GM23338 (cell line): ENCODE results near the gene OR1C1. TPM values are rescaled to one million over a fixed set of nuclear protein-coding genes. Genes with fewer than 3 reads are reported as not detected.
"Not testable (repeated sequence)": the region's sequence is repeated elsewhere in the genome, so short reads cannot be mapped to it uniquely, and the experiment has no call there.

Experiments
- ATAC-seq: fragments of 200-7000 bp; cut with Tn5 transposase; 3 replicates; pipeline ENCODE4 v1.9.1; 2020
- DNase-seq: peaks from one replicate; pipeline ENCODE4 v3.0.0-alpha.2; 2015; ENCODE audit warnings: low spot score
- H2AFZ ChIP-seq: fragments of 200-600 bp; sonication (generic); 2 replicates; pipeline ENCODE4 v1.8.0; 2016; ENCODE audit warnings: antibody characterized with exemption, mild to moderate bottlenecking, moderate library complexity
- H3F3A ChIP-seq: fragments of 200-600 bp; sonication (generic); replicated peaks from 2 replicates; pipeline ENCODE4 v1.8.0; 2017; ENCODE audit warnings: antibody characterized with exemption, mixed run types, low read depth
- H3K27ac ChIP-seq: fragments of 200-600 bp; sonication (generic); 2 replicates; pipeline ENCODE4 v1.6.1; 2016; ENCODE audit warnings: low read depth
- H3K27me3 ChIP-seq: fragments of 200-600 bp; sonication (generic); 2 replicates; pipeline ENCODE4 v1.8.0; 2016; ENCODE audit warnings: mild to moderate bottlenecking, mixed run types, moderate library complexity; ENCODE audit not compliant: insufficient read depth
- H3K36me3 ChIP-seq: fragments of 200-600 bp; sonication (generic); 2 replicates; pipeline ENCODE4 v1.8.0; 2016; ENCODE audit warnings: mild to moderate bottlenecking; ENCODE audit not compliant: insufficient read depth
- H3K4me1 ChIP-seq: fragments of 200-600 bp; sonication (generic); 2 replicates; pipeline ENCODE4 v1.8.0; 2016; ENCODE audit warnings: mild to moderate bottlenecking, moderate library complexity; ENCODE audit not compliant: insufficient read depth
- H3K4me2 ChIP-seq: fragments of 200-600 bp; sonication (generic); 2 replicates; pipeline ENCODE4 v1.7.1; 2017; ENCODE audit warnings: mixed run types
- H3K4me3 ChIP-seq: fragments of 200-600 bp; sonication (generic); 2 replicates; pipeline ENCODE4 v1.6.1; 2016; ENCODE audit warnings: mixed run types
- H3K79me2 ChIP-seq: fragments of 200-600 bp; sonication (generic); replicated peaks from 2 replicates; pipeline ENCODE4 v1.8.0; 2017; ENCODE audit warnings: mild to moderate bottlenecking; ENCODE audit not compliant: insufficient read depth
- H3K9me2 ChIP-seq: fragments of 200-600 bp; sonication (generic); 2 replicates; pipeline ENCODE4 v1.8.0; 2017; ENCODE audit not compliant: insufficient read depth
- H4K20me1 ChIP-seq: fragments of 200-600 bp; sonication (generic); replicated peaks from 2 replicates; pipeline ENCODE4 v1.8.0; 2017; ENCODE audit warnings: mild to moderate bottlenecking; ENCODE audit not compliant: insufficient read depth
- H3K27ac Mint-ChIP-seq: 2 replicates; pipeline ENCODE4 v1.8.0; 2020; ENCODE audit warnings: inconsistent platforms, mild to moderate bottlenecking, moderate library complexity, mixed read lengths
- H3K27me3 Mint-ChIP-seq: 3 replicates; pipeline ENCODE4 v1.8.0; 2022; ENCODE audit warnings: low read depth, mild to moderate bottlenecking, moderate library complexity, mixed read lengths, inconsistent platforms; ENCODE audit not compliant: insufficient read depth, poor library complexity
- H3K36me3 Mint-ChIP-seq: 3 replicates; pipeline ENCODE4 v1.8.0; 2021; ENCODE audit warnings: low read depth, mild to moderate bottlenecking, inconsistent platforms, moderate library complexity, mixed read lengths
- H3K4me1 Mint-ChIP-seq: 3 replicates; pipeline ENCODE4 v1.8.0; 2020; ENCODE audit warnings: mild to moderate bottlenecking, inconsistent platforms, mixed read lengths
- H3K4me3 Mint-ChIP-seq: 3 replicates; pipeline ENCODE4 v1.8.0; 2021; ENCODE audit warnings: moderate library complexity, mild to moderate bottlenecking, inconsistent platforms, mixed read lengths
- H3K9me3 Mint-ChIP-seq: 3 replicates; pipeline ENCODE4 v1.8.0; 2020; ENCODE audit warnings: moderate library complexity, mild to moderate bottlenecking, inconsistent platforms, mixed read lengths
- CREB1 ChIP-seq: fragments of 250-450 bp; sonication (Bioruptor Pico); IDR thresholded peaks from 2 replicates; pipeline ENCODE4 v1.5.0; 2020; ENCODE audit warnings: low read depth, mild to moderate bottlenecking, moderate library complexity
- EZH2phosphoT487 ChIP-seq: fragments of 200-600 bp; sonication (generic); IDR thresholded peaks from one replicate; pipeline ENCODE4 v1.8.1; 2018; ENCODE audit warnings: antibody characterized with exemption; ENCODE audit not compliant: unreplicated experiment
- ZNF114 ChIP-seq: fragments of 250-450 bp; sonication (Bioruptor Pico); IDR thresholded peaks from 2 replicates; pipeline ENCODE4 v1.5.0; 2020; ENCODE audit warnings: mild to moderate bottlenecking, moderate library complexity
- ZNF462 ChIP-seq: fragments of 250-450 bp; sonication (Bioruptor Pico); IDR thresholded peaks from 2 replicates; pipeline ENCODE4 v1.5.0; 2020; ENCODE audit warnings: mild to moderate bottlenecking, moderate library complexity
- polyA plus RNA-seq: library from polyadenylated mRNA; unstranded; fragments of >200 nt; fragmentation: Nextera tagmentation; extraction: Ambion mirVana; gene quantifications from 2 replicates; pipeline ENCODE4 v1.2.1, GENCODE V29; 2016
- total RNA-seq: library from RNA; depleted of rRNA; stranded (reverse); fragments of >200 nt; shearing (Covaris generic); gene quantifications from 2 replicates; pipeline ENCODE4 v1.2.3, GENCODE V29; 2014
- TF ChIP-seq, protein P1 (sequence below), 2 experiments: fragments of 200-600 bp in 1 of 2; sonication (generic) in 1 of 2; conservative IDR thresholded peaks; 2 replicates each; pipeline versions ENCODE4 v1.5.1 to v1.6.1; 2016 to 2017; ENCODE audit warnings: antibody characterized with exemption in 2 of 2, low read depth in 2 of 2, mild to moderate bottlenecking in 2 of 2, moderate library complexity in 1 of 2

Gene OR1C1
- total and polyA plus RNA-seq, 2 experiments from 2014 or later = 0.21 TPM; not detected in 1

GRCh38 chr1:247746391-247746935 lies 13.9 kb downstream of the OR1C1 start:
- TF ChIP-seq, protein P1, sequence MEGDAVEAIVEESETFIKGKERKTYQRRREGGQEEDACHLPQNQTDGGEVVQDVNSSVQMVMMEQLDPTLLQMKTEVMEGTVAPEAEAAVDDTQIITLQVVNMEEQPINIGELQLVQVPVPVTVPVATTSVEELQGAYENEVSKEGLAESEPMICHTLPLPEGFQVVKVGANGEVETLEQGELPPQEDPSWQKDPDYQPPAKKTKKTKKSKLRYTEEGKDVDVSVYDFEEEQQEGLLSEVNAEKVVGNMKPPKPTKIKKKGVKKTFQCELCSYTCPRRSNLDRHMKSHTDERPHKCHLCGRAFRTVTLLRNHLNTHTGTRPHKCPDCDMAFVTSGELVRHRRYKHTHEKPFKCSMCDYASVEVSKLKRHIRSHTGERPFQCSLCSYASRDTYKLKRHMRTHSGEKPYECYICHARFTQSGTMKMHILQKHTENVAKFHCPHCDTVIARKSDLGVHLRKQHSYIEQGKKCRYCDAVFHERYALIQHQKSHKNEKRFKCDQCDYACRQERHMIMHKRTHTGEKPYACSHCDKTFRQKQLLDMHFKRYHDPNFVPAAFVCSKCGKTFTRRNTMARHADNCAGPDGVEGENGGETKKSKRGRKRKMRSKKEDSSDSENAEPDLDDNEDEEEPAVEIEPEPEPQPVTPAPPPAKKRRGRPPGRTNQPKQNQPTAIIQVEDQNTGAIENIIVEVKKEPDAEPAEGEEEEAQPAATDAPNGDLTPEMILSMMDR (conservative IDR thresholded peaks at IDR 0.05; ENCODE audit: low read depth in 2 of 2) = no peak
- Mint-ChIP-seq H3K4me3 (no peak overlapping the region), H3K9me3 (peaks cover 64% of the 10 kb centered on the region), H3K27me3 (no peaks in the 10 kb centered on the region), H3K36me3 (no peaks in the 10 kb centered on the region; the same call in 1 of the 3 replicates), H3K27ac (no peak overlapping the region), H3K4me1 (no peaks in the 10 kb centered on the region)
- no peak for DNase-seq
- Histone ChIP-seq H3K79me2 (no peaks in the 10 kb centered on the region), H3K4me3 (no peak overlapping the region), H3K4me1 (no peaks in the 10 kb centered on the region), H4K20me1 (no peaks in the 10 kb centered on the region), H3K9me2 (peaks cover 8% of the 10 kb centered on the region; the same call in 1 of the 2 replicates), H2AFZ (no peak overlapping the region), H3K27me3 (no peaks in the 10 kb centered on the region), H3K36me3 (no peaks in the 10 kb centered on the region), H3F3A (no peaks in the 10 kb centered on the region), H3K27ac (no peak overlapping the region), H3K4me2 (no peak overlapping the region)
- ATAC-seq = no peak

GRCh38 chr1:247742215-247742760 lies 18.1 kb downstream of the OR1C1 start:
- H4K20me1 ChIP-seq, H3K36me3 Mint-ChIP-seq, H3K36me3 ChIP-seq, H3K4me1 ChIP-seq, ATAC-seq, H3K27me3 ChIP-seq, H3F3A ChIP-seq, H3K27ac Mint-ChIP-seq, H3K4me3 Mint-ChIP-seq, H3K27ac ChIP-seq, H3K9me2 ChIP-seq, H2AFZ ChIP-seq, H3K4me2 ChIP-seq, H3K4me3 ChIP-seq, DNase-seq, H3K4me1 Mint-ChIP-seq, H3K79me2 ChIP-seq, H3K27me3 Mint-ChIP-seq: not testable (repeated sequence)
- peaks cover 64% of the 10 kb centered on the region for H3K9me3 Mint-ChIP-seq

- H3K4me1 ChIP-seq = no peaks in the 10 kb centered on the region
- TF ChIP-seq EZH2phosphoT487 (no peak), ZNF114 (no peak), ZNF462 (CRISPR knock-in tag) (no peak), CREB1 (CRISPR knock-in tag) (no peak)
- TF ChIP-seq, protein P1 (conservative IDR thresholded peaks at IDR 0.05; ENCODE audit: low read depth in 2 of 2) = no peak
Observed at GRCh38 chr1:247741756-247742155, 18.6 kb downstream of the OR1C1 start.

More at GRCh38 chr1:247741756-247742155, 18.6 kb downstream of the OR1C1 start:
- H3K4me3 ChIP-seq = no peak overlapping the region
- H2AFZ ChIP-seq = no peak overlapping the region
- DNase-seq (no peak), ATAC-seq (no peak)
- Mint-ChIP-seq H3K27me3 (no peaks in the 10 kb centered on the region), H3K9me3 (peaks cover 64% of the 10 kb centered on the region), H3K4me1 (no peaks in the 10 kb centered on the region), H3K4me3 (no peak overlapping the region), H3K36me3 (peaks cover 3% of the 10 kb centered on the region), H3K27ac (no peak overlapping the region)
- H3F3A ChIP-seq = no peaks in the 10 kb centered on the region
- no peaks in the 10 kb centered on the region for H3K27me3 ChIP-seq
- no peaks in the 10 kb centered on the region for H4K20me1 ChIP-seq
- no peaks in the 10 kb centered on the region for H3K36me3 ChIP-seq
- H3K79me2 ChIP-seq = no peaks in the 10 kb centered on the region
- no peak overlapping the region for H3K27ac ChIP-seq
- H3K9me2 ChIP-seq = peaks cover 8% of the 10 kb centered on the region; the same call in 1 of the 2 replicates
- no peak overlapping the region for H3K4me2 ChIP-seq
